Measurements from ENCODE around the gene YBEY. TPM values are rescaled to one million over a fixed set of nuclear protein-coding genes. Genes with fewer than 3 reads are reported as not detected.

YBEY gene
- total and polyA plus RNA-seq, 12 donors = 4.0 to 46.0 (median 16.5) TPM

GRCh38 chr21:46311568-46311967 is 25.4 kb downstream of the YBEY start:
- TF ChIP-seq, protein P1, sequence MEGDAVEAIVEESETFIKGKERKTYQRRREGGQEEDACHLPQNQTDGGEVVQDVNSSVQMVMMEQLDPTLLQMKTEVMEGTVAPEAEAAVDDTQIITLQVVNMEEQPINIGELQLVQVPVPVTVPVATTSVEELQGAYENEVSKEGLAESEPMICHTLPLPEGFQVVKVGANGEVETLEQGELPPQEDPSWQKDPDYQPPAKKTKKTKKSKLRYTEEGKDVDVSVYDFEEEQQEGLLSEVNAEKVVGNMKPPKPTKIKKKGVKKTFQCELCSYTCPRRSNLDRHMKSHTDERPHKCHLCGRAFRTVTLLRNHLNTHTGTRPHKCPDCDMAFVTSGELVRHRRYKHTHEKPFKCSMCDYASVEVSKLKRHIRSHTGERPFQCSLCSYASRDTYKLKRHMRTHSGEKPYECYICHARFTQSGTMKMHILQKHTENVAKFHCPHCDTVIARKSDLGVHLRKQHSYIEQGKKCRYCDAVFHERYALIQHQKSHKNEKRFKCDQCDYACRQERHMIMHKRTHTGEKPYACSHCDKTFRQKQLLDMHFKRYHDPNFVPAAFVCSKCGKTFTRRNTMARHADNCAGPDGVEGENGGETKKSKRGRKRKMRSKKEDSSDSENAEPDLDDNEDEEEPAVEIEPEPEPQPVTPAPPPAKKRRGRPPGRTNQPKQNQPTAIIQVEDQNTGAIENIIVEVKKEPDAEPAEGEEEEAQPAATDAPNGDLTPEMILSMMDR (IDR thresholded peaks at IDR 0.05) = no peak
- no peak for TF ChIP-seq POLR2A (IDR thresholded peaks at IDR 0.05)
- no peak overlapping the region for H3K4me3 ChIP-seq
- intact Hi-C loops (cut with DNase I) = no loop called here
- H3K27ac ChIP-seq = no peak overlapping the region
- H3K9me3 ChIP-seq (replicated peaks in 1 of 3) = no peaks in the 10 kb centered on the region
- H3K4me1 ChIP-seq (replicated peaks in 1 of 2) = no peaks in the 10 kb centered on the region
- no peak for DNase-seq
- H3K36me3 ChIP-seq (replicated peaks in 1 of 2) = no peaks in the 10 kb centered on the region
- H3K27me3 ChIP-seq = no peaks in the 10 kb centered on the region

DNA sequence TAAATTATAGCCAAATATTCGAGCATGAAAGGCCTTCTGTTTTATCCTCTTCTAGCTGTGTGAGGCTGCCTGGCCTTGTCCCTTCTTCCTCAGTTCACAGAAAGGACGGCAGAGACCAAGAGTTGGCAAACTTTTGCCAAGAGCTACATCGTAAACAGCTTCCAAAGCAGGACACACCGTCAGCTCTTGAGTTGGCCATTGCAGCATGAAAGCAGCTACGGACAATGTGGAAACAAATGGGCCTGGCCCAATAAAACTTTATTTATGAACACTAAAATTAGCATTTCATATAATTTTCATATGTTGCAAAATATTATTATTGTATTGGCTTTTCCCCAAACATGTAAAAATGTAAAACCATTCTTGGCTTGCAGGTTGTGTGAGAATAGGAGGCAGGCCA is 26.8 kb downstream of the YBEY start:
- Histone ChIP-seq H3K27me3 (no peaks in the 10 kb centered on the region), H3K4me1 (replicated peaks in 1 of 2) (no peaks in the 10 kb centered on the region), H3K9me3 (replicated peaks in 1 of 3) (no peaks in the 10 kb centered on the region), H3K4me3 (no peak overlapping the region), H3K36me3 (replicated peaks in 1 of 2) (no peaks in the 10 kb centered on the region), H3K27ac (no peak overlapping the region)
- DNase-seq = no peak
- intact Hi-C loops (cut with DNase I) = no loop called here
- WGBS, 4 donors = 87 to 99% (median 93%) methylated on average over 5 of the region's 5 CpGs
- TF ChIP-seq, protein P1 (IDR thresholded peaks at IDR 0.05) = no peak
- TF ChIP-seq POLR2A (IDR thresholded peaks at IDR 0.05) = no peak

- Histone ChIP-seq H3K27ac (no peak overlapping the region), H3K4me1 (replicated peaks in 1 of 2) (no peaks in the 10 kb centered on the region), H3K36me3 (replicated peaks in 1 of 2) (no peaks in the 10 kb centered on the region), H3K9me3 (replicated peaks in 1 of 3) (no peaks in the 10 kb centered on the region), H3K27me3 (no peaks in the 10 kb centered on the region), H3K4me3 (no peak overlapping the region)
- 94 to 97% (median 95%) methylated on average over 11 to 22 of the region's 22 CpGs for WGBS, 4 donors
- DNase-seq = no peak
- intact Hi-C loops (cut with DNase I) = no loop called here
- TF ChIP-seq POLR2A (IDR thresholded peaks at IDR 0.05) = no peak
- TF ChIP-seq, protein P1 (IDR thresholded peaks at IDR 0.05) = no peak
Measured at GRCh38 chr21:46314441-46315020, 28.4 kb downstream of the YBEY start.

DNA sequence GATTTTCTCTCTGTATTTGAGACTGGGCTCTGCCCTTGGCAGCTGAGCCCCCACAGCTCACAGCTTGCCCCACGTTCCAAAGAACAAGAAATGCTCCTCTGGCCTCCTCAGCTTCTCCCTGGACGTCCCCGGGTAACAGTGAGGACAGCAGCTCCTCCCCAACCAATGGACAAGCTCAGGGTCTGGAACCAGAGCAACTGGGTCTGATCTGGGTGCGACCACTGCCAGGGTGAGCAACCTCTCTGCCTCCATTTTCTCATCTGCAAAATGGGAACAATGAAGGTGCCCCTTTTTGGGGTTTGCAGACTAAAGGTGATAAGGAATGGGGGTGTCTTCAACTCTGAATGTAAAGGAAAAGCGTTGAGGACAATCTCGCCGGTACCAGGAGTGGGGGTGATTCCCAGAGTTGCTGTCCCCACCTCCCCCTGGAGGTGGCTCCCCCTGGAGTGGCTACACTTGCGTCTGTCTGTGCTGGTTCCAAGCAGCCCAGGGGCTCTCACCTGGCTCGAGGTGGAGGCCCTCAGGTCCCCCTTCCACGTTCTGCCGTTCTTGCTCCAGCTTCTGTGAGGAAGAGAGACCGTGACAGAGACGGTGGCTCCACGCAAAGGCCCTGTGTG is 30.7 kb downstream of the YBEY start:
- TF ChIP-seq, protein P1 (IDR thresholded peaks at IDR 0.05) = no peak
- no peak for TF ChIP-seq POLR2A (IDR thresholded peaks at IDR 0.05)
- intact Hi-C loops (cut with DNase I) = no loop called here
- Histone ChIP-seq H3K9me3 (replicated peaks in 1 of 3) (no peaks in the 10 kb centered on the region), H3K27me3 (no peaks in the 10 kb centered on the region), H3K4me1 (replicated peaks in 1 of 2) (no peaks in the 10 kb centered on the region), H3K27ac (no peak overlapping the region), H3K36me3 (replicated peaks in 1 of 2) (no peaks in the 10 kb centered on the region), H3K4me3 (no peak overlapping the region)
- no peak for DNase-seq
- WGBS, 4 donors = 93 to 97% (median 95%) methylated on average over 10 to 14 of the region's 14 CpGs
